NCI-H1694 (cell line): ENCODE measurements around the gene NUP107.

Source experiments
- DNase-seq: peaks from one replicate; lab custom pipeline; 2025; lab: John Stamatoyannopoulos, UW

Gene NUP107

GRCh38 chr12:68739891-68740290 lies 53.1 kb downstream of the NUP107 start:
- DNase-seq, result no peak

DNA sequence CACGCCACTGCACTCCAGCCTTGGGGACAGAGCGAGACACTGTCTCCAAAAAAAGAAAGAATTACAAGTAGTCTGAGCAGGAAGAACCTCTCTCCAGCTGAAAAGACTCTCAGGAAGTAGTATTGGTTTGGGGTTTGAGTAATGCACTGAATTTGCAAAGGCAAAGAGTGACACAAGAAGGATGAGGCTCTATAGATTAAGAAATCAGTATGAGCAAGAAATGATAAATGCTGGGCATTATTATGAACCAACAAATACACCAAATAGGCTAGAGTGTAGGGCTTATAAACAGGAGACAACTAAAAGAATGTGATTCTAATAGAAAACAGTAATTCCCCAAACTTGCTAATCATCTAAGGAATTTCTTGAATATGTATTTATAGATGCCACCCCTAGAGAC lies 56.6 kb downstream of the NUP107 start:
- no peak for DNase-seq

GRCh38 chr12:68745376-68745903 lies 58.7 kb downstream of the NUP107 start:
- peak; percentile 1 for DNase-seq

DNA sequence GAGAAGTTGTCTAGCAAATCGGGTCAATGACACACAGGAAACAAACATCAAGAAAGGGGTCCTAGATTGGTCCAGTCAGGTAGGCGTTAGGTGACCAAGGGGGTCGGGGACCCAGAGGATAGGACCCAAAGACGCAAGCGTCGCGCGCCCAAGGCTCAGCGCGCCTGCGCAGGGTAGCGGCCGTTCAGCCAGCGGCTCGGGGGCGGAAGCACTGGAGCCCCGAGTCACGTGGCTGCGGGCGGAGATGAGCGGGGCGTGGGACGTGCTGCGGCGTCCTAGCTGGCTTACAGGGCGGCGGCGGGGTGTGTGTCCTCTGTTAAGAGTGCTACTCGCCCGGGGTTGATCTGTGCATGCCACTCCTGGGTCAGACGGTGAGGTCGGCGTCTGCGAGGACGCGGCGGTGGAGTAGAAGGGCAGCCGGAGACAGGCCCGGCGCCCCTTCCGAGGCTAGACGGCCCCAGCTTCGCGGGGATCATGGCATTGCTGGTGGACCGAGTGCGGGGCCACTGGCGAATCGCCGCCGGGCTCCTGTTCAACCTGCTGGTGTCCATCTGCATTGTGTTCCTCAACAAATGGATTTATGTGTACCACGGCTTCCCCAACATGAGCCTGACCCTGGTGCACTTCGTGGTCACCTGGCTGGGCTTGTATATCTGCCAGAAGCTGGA lies 59.3 kb downstream of the NUP107 start, which contains the start of gene SLC35E3:
Gene SLC35E3, plus strand, starts transcription at position 273 of the 668 bp plus-strand sequence. Its CDS starts 202 bp downstream, at position 475.
- peak; percentile 78 for DNase-seq

GRCh38 chr12:68746572-68747180 lies 59.9 kb downstream of the NUP107 start:
- peak; percentile 11 for DNase-seq

DNA sequence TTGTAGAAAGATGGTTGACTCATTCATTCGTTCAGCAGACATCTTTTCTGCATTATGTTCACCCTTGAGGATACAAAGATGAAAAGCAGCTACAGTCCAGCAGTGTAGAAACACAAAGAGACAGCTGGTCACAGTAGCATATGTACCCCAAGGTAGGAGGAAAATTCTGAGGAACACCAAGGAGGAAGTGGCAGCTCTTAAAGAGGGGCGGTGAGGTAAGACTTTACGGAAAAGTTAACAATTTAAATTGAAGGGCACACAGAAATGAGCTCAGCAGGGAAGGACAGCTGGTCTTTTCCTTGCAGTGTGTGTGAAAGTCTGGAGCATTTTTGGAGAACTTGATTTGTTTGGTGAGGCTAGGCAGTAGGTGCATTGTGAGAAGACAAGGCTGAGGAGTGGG lies 62.7 kb downstream of the NUP107 start:
- DNase-seq, result no peak

GRCh38 chr12:68749861-68750260 lies 63.1 kb downstream of the NUP107 start:
- no peak for DNase-seq

DNA sequence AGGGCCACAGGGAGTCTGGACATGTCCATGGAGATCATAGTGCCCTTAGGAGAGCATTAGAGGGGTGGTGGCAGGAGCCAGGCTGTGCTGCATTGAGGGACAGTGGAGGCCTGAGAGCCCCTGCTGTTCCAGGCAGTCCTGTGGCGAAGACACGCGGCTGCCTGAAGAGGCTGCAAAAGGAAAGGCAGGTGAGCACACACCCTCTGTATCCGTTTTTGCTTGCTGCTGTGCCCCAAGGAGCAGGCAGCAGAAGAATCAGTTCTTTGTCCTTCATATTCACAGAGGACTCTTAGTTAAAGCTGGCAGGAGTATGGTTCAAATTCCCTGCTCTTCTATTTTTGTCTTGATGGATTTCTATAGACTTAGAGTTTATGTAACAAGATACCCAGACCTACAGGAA lies 63.7 kb downstream of the NUP107 start:
- DNase-seq, result no peak

DNA sequence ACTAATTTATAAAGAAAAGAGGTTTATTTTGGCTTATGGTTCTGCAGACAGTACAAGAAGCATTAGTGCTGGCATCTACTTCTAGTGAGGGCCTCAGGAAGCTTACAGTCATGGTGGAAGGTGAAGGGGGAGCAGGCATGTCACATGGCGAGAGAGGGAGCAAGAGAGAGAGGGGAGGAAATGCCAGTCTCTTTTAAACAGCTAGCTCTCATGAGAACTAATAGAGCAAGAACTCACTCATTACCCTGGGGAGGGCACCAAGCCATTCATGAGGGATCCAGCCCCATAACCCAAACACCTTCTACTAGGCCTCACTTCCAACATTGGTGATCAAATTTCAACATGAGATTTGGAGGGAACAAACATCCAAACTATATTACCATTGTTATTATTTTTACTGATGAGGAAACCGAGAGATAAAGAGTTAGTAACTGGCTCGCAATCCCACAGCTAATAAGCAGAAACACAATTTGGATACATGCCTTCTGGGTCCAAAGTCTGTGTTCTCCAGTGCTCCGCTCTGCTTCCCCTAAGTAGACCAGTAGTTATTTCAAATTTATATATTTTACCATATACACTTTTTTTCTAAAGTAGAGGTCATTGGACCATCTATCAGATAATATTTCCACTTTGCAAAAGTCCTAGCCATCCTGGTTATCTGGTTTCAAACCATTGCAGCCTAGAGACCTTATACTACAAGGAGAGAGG lies 68.9 kb downstream of the NUP107 start:
- DNase-seq, result no peak

DNA sequence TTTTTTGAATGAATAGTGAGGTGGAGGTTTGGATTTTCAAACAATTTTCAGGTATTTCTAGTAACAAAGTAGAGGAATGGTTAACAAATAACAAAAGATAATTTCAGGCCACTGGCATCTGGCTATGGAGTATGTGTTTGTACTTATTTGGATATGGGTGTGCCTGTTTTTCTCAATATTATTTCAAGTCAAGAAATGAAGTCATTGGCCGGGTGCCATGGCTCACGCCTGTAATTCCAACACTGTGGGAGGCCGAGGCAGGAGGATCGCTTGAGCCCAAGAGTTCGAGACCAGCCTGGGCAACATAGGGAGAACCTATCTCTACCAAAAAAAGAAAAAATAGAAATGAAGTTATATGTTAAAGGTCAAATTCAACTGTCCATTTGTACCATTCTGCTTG lies 73.1 kb downstream of the NUP107 start:
- no peak for DNase-seq

DNA sequence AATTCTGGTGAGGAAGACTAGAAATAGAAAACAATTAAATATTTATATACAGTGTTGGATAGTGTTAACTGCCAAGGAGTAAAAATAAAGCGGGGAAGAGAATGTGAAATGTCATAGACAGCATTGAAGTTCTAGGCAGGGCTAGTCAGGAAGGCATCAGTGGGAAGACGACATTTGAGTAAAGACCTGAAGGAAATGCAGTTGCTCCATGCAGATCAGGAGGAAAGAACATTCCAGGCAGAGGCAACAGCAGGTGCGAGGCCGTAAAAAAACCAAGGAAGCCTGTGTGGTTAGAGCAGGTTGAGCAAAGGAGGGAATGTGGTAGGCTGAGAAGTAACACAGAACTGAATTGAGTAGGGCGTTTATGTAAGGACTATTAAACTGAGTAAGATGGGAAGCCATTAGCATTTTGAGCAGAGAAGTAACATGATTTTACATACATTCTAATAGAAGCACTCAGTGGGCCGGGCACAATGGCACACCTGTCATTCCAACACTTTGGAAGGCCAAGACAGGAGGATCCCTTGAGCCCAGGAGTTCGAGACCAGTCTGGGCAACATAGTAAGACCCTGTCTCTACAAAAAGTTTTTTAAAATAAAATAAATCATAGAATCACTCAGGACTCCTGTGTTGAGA lies 74.1 kb downstream of the NUP107 start:
- no peak for DNase-seq

GRCh38 chr12:68761442-68761812 lies 74.6 kb downstream of the NUP107 start:
- DNase-seq, result no peak

GRCh38 chr12:68761901-68762630 lies 75.3 kb downstream of the NUP107 start:
- no peak for DNase-seq

- no peak for DNase-seq
Observed at GRCh38 chr12:68762691-68763090, 75.9 kb downstream of the NUP107 start.

GRCh38 chr12:68765696-68766095 lies 78.9 kb downstream of the NUP107 start:
- DNase-seq, result no peak

- no peak for DNase-seq
Observed at GRCh38 chr12:68766646-68767045, 79.9 kb downstream of the NUP107 start.

GRCh38 chr12:68767191-68767590 lies 80.4 kb downstream of the NUP107 start:
- DNase-seq, result no peak

DNA sequence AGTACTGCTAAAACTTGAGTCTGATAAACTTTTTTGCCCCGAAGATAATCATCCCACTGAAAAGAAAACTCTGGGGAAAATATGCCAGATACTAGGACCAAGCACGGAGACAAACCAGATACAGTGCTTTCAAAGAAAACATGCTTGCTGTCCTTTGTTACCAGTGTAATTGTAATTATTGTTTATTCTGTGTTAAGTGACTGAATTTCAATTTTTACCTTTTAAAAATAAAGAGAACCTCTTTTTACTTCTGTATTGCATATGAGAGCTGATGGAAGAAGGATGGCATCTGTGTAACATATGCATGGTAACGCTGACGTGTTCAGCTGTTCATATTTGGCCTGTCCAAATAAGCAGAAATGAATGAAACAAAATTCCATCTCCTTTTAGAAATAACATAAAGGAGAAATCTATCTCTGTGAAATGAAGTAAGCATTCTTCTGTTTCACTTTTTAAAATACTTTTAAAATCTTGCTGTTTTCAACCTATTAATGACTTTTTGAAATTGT lies 81.7 kb downstream of the NUP107 start:
- no peak for DNase-seq

DNA sequence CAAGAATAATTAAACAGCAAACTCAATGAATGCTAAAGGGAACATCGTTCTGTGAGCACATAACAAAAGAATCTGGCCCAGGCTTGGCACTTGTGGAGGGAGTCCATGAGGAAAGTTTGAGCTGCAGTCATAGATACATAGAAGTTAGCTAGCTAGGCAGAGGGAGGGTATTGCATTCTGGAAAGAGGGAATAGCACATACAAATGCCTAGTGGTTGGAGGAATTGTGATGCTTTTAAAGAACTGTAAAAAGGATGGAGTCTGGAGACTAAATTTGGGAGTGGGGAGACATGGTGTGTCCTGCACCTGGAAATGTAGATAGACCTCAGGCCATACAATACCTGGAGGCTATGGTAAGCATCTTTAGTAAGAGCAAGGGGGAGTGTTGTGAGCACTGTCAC lies 83.2 kb downstream of the NUP107 start:
- no peak for DNase-seq

DNA sequence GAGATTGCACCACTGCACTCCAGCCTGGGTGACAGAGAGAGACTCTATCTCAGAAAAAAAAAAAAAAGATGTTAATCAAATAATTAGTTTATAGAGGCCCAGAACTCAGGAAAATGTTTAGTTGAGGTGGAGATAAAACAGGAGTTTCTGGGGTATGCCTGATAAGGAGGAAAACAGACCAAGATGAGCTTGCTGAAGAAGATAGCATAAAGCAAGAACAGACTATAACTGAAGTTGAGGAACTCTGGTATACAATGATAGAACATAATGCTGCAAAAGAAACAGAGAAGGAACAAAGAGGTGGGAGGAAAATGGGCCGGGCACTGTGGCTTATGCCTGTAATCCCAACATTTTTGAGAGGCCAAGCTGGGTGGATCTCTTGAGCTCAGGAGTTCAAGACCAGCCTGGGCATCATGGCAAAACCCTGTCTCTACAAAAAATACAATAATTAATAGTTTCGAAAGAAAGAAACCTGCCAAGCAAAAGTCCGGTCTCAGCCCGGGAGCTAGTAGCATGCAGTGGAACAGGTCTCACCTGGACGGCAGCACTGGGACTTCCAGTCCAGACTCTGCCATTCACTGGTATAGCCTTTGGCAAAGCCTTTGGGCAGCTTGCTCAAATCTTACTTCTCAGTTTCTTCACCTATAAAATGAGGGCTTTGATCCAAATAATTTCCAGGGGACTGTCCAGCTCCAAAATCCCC lies 84.6 kb downstream of the NUP107 start:
- no peak for DNase-seq

DNA sequence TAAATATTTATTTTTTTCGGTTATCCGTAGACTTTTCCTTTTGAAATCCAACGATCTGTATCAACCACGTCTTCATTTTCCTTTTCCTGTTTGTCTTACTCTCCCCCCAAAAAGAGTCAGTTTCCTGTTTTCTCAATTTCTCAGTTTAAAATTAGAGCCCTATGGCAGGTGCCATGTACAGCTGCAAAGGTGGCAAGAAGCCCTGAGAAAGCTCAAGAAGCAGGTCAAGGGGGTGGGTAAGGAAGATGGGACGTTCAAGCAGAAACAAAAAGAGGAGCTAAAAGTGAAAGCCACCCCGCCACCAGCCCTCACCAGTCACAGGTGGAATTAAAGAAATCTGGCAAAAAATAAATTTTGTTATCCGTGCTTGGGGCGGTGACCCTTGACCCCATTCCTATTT lies 85.9 kb downstream of the NUP107 start:
- DNase-seq, result no peak
